ENCODE measurements around the gene CDK11B. TPM values are rescaled to one million over a fixed set of nuclear protein-coding genes. Genes with fewer than 3 reads are reported as not detected.

Gene CDK11B
- total RNA-seq, 1 donor from 2014 or later: 8.7 TPM

DNA sequence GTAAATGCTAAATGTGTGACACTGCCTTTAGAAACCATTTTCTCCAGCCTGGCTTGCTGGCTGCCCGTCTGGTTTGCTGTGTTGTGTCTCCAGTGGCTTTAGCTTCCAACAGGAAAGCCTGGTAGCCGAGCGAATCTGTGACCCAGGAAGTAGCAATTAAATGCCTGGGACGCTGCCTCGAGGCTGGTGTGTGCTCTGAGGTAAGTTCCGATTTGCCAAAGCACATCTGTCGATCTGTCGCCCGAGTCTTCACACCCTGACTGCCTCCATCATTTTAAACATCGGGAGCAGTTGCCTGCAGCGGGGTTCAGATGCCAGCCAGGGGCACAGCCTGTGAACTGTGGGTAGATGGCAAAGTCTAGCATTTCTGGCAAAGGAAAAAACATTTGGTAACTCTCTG is 41.3 kb downstream of the CDK11B start:
- ATAC-seq (no peak), DNase-seq (ENCODE audit: low spot score) (no peak)

DNA sequence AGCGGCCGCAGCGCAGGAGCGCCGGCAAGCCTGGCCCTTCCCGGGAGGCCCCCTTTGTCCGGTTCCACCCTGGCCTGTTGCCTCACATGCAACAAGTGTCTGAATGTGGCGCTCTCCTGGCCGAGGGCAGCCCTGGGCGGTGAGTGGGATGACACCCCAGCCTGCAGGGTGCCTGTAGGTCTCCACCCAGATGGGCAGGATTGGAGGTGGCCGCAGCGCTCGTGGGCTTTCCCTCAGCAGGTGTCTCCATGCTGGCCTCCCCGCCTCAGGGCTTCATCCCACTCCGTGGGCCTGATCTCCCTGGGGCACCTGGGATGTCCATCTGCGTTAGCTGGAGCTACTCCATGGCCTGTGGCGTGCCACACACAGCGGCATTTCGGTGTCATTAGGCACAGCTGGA is 42.0 kb downstream of the CDK11B start:
- ATAC-seq (no peak), DNase-seq (ENCODE audit: low spot score) (no peak)

DNA sequence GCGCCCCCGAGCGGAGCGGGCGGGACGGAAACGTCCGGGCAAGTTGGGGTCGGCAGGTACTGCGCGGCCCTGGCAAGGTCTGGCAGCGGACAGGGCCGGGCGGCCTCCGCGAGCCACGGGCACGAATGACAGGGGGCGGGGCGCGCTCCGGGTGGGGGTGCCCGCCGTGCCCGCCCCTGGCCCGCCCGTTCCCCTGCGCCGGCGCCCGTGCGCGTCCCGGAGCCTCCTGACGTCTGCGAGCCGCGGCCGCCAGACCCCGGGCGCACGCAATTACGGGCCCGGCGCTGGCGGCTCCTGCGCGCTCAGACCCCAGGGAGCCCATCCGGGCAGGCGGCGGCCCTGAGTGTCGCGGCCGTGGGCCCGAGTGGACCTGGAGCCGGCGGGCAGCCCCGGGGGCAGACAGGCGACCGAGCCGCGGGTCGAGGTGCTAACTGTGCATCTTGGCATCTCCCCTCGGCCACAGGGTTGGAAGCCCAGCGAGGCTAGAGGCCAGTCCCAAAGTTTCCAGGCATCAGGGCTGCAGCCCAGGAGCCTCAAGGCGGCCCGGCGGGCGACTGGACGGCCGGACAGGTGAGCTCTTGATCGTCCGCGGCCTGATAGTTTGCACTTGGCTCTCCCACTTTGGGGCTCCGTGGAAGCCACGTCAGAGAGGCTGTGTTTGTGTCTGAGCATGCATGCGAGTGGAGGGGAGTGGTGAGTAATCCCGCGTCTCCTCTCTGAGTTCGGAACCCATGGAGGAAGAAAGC is 42.6 kb downstream of the CDK11B start:
- ATAC-seq (peak; percentile 44), DNase-seq (ENCODE audit: low spot score) (peak; percentile 70)

DNA sequence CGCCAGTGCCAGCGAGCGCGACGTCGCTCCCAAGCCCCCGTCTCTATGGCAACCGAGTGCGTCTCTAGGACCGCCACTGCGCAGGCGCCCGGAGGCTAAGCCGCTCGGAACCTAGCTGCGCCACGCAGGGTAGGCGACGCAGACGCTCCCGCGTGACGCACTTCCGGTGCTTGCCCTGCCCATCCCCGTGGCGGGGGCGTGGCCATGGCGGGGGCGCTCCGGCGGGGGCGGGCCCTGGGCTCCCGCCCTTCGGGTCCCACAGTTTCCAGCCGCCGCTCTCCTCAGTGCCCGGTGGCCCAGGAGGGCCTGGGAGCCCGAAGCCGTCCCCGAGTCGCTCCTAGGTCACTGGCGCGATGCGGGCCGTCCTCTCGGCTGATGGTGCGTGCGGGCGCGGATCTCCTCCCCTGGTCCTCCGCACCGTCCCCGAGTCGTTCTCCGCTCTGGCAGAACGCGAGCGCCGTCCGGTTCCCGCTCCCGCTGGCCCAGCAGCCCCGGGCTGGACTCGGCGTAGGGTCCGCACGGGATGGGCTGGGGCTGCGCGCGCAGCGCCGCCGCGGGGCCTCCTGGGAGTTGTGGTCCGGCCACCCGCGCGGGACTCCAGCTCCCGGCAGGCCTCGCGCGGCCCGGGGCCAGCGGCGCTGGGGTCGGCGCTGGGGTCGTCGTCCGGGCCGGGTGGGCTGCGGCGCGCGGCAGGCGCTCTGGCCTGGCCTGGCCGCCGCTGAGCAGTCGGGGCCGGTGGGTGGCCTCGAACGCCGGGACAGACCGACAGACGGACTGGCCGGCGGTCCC is 43.4 kb downstream of the CDK11B start, which contains the start of gene MIB2:
MIB2 (plus strand) TSS at position 245 of the 789 bp plus-strand sequence. CDS start 7,953 bp downstream, outside the sequence.
- ATAC-seq: peak; percentile 87
- peak; percentile 98 for DNase-seq (ENCODE audit: low spot score)

DNA sequence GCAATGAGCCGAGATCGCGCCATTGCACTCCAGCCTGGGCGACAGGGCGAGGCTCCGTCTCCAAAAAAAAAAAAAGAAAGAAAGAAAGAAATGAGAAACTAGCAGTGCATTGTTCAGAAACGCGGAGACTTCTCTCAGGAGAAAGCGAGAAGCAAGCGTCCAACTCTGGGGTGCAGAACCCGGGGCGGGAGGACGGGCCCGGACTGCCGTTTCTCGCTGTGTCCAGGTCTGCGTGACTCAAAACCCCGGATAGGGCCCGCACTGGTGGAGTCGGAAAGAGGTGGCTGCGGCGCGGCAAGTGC is 43.9 kb downstream of the CDK11B start:
- DNase-seq (ENCODE audit: low spot score): no peak
- ATAC-seq: no peak

DNA sequence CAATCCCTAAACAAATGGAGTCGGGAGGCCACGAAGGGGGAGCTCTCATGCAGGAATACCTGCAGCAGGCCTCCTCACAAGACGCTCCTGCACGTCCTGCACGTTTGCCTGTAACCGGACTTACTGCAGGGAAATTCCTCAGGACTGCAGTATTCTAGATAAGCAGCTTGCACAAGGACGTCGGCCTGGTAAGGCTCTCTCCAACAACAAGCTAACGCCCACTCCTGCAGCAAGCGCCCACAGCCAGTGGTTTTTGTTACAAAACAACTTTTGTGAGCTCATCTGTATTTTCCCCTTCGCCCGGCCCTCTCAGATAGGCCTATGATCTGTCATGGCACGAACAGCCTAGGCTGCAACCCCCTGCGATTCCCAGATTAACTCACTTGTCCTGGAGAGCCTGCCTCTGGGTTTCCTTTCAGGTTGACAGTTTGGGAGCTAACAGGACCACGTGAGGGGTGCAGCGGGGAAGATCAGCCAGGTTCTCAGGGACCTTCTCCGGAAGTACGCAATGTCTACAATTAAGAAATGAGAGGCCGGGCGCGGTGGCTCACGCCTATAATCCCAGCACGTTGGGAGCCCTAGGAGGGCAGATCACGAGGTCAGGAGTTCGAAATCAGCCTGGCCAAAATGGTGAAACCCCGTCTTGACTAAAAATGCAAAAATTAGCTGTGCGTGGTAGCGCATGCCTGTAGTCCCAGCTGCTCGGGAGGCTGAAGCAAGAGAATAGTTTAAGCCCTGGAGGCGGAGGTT is 44.4 kb downstream of the CDK11B start:
- peak; percentile 19 for ATAC-seq
- DNase-seq (ENCODE audit: low spot score): no peak

DNA sequence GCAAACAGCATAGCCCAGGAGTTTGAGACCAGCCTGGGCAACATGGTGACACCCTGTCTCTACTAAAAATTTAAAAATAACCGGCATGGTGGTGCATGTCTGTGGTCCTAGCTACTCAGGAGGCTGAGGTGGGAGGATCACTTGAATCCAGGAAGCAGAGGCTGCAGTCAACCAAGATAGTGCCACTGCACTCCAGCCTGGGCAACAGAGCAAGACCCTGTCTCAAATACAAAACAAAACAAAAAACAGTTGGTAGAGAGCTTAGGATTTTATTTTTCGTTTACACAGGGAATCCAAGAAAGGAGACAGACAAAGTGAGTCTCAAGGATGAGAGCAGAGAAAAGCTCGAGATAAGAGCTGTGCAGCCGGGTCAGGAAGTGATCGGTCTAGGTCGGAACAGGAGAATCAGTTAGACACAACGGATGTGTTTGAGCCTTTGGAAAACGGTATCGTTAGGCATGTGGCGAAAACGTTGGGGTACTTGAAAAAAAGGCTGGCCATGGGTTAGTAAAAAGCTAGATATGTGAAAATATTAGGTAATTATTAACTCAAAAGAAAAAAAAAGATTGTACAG is 45.2 kb downstream of the CDK11B start:
- DNase-seq (ENCODE audit: low spot score) (no peak), ATAC-seq (no peak)

DNA sequence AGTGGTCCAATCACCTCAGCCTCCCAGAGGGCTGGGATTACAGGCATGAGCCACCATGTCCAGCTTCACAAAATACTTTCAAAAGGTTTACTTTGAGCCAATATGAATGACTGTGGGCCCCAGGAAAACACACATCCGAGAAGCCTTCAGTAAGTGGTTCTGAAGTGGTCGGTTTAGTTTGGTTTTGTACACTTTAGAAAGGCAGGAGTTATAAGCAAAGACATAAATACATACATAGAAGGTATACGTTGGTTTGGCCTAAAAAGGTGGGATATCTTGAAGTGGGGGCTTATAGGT is 46.8 kb downstream of the CDK11B start:
- no peak for DNase-seq (ENCODE audit: low spot score)
- ATAC-seq: no peak

DNA sequence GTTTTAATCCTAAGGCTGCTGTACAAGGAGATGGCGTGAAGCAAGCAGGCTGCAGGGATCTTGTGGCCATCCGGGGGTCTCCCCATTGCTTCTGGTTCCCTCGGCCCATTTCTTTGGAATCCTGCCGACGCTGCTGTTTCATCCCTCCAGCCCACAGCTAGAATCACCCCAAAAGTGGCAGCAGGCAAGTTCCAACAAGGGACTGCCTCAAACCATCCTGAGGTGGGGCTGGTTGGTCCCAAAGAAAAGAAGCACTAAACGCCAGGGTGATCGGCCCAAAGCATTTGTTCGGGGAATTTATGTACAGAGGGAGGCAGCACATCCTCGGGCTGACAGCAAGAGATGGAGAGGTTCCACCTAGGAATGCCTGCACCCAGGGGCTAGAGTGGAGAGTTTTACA is 48.0 kb downstream of the CDK11B start:
- ATAC-seq (no peak), DNase-seq (ENCODE audit: low spot score) (no peak)

DNA sequence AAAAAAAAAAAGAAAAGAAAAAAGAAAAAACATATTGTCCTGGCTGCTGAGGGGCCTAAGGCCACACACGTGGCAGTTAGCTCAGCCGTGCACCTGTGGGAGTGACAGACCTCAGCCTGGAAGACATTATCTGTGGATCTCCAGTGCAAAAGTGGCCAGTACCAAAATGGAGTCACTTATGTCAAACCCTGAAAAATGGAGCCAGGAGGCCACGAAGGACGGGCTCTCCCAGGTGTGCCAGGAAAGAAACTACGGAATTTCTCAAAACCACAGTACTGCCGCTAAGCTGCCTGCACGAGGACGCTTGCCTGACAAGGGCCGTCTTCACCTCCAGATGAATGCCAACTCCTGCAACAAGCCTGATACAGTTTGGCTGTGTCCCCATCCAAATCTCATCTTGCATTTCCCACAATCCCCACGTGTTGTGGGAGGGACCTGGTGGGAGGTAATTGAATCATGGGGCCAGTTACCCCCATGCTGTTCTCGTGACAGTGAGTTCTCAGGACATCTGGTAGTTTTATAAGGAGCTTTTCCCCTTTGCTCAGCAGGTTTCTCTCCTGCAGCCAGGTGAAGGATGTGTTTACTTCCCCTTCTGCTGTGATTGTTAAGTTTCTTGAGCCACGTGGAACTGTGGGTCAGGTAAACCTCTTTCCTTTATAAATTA is 48.9 kb downstream of the CDK11B start:
- DNase-seq (ENCODE audit: low spot score) (no peak), ATAC-seq (no peak)

DNA sequence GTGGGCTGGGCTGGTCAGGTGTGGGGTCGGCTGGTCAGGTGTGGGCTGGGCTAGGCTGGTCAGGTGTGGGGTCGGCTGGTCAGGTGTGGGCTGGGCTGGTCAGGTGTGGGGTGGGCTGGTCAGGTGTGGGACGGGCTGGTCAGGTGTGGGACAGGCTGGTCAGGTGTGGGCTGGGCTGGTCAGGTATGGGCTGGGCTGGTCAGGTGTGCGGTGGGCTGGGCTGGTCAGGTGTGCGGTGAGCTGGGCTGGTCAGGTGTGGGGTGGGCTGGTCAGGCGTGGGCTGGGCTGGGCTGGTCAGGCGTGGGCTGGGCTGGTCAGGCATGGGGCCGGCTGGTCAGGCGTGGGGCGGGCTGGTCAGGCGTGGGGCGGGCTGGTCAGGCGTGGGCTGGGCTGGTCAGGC is 52.6 kb downstream of the CDK11B start:
- ATAC-seq (no peak), DNase-seq (ENCODE audit: low spot score) (no peak)

DNA sequence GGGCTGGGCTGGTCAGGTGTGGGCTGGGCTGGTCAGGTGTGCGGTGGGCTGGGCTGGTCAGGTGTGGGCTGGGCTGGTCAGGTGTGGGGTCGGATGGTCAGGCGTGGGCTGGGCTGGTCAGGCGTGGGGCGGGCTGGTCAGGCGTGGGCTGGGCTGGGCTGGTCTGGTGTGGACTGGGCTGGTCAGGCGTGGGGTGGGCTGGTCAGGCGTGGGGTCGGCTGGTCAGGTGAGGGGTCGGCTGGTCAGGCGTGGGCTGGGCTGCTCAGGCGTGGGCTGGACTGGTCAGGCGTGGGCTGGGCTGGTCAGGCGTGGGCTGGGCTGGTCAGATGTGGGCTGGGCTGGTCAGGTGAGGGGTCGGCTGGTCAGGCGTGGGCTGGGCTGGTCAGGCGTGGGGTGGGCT is 53.1 kb downstream of the CDK11B start:
- ATAC-seq (no peak), DNase-seq (ENCODE audit: low spot score) (no peak)

DNA sequence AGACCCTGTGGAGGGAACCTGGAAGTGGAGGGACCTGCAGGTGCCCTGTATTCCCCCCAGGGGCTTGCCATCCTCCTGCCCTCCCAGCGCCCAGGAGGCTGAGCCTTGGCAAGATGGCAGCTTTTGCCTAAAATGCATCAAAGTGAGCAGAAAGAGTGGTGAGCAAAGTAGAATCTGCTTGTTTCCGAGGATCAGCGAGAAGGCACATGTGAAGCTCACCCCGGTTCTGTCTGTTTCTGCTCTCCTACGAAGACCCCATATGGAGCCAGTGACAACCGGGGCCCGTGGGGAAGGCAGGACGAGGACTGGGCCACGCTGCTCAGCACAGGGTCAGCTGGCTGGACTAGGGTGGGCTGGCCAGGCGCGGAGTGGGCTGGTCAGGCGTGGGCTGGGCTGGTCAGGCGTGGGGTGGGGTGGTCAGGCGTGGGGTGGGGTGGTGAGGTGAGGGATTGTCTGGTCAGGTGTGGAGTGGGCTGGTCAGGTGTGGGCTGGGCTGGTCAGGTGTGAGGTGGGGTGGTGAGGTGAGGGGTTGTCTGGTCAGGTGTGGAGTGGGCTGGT is 53.7 kb downstream of the CDK11B start:
- ATAC-seq: no peak
- no peak for DNase-seq (ENCODE audit: low spot score)

DNA sequence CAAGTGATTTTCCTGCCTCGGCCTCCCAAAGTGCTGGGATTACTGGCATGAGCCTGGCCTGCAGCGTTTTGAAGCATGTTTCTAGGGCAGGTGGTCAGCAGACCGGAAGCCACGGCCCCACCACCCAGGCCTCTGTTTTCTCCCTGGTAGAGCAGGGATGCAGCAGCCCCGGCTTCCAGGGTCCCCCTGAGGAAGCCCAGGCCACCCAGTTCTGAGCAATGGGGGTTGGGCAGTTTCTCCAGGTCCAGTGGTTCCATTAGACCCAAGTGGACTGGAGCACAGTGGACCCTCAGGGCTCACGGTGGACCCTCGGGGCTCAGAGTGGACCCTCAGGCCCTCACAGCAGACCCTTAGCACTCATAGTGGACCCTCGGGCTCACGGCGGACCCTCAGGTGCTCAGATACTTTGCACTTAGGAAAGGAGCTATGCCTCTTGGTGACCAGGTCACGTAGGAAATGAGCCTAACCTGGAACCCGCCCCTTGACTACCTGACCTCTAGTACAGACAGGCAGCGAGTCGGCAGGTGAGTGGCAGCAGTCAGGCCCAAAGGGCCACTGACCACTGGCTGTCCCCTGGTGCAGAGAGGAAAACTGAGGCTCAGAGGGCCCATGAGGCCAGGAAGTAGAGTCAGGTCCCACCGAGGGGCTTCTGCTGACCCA is 54.3 kb downstream of the CDK11B start:
- no peak for DNase-seq (ENCODE audit: low spot score)

DNA sequence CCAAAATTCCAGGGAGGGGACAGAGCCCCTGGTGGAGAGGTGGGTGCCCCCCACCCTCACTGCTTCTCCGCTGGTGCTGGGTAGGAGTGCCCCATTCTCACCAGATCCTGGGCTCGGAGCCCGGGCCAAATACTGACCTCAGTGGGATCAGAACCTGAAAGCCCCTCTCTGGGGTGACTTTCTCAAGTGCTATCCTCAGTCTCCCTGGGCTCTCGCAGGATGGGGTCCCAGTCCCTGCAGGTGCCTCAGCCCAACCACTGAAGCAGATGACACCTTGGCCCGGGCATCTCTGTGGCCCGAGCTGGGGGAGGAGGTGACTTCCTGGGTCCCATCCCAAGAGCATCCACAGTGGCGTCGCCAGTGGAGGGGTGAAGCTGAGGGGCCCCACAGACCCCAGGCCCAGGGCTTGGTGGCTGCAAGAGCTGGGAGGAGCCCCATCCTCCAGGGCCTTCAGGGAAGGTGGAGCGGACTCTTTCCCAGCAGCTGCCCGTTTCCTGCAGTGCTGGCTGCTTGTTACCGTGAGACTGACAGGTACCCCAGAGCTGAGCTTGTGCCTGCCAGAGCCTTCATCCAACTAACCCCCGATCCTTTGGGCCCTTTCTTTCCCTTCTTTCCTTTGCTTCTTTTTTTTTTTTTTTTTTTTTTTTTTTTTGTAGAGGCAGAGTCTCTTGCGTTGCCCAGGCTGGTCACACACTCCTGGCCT is 55.0 kb downstream of the CDK11B start:
- ATAC-seq (no peak), DNase-seq (ENCODE audit: low spot score) (no peak)

More for the DNA sequence above, 54.3 kb downstream of the CDK11B start:
- no peak for ATAC-seq

DNA sequence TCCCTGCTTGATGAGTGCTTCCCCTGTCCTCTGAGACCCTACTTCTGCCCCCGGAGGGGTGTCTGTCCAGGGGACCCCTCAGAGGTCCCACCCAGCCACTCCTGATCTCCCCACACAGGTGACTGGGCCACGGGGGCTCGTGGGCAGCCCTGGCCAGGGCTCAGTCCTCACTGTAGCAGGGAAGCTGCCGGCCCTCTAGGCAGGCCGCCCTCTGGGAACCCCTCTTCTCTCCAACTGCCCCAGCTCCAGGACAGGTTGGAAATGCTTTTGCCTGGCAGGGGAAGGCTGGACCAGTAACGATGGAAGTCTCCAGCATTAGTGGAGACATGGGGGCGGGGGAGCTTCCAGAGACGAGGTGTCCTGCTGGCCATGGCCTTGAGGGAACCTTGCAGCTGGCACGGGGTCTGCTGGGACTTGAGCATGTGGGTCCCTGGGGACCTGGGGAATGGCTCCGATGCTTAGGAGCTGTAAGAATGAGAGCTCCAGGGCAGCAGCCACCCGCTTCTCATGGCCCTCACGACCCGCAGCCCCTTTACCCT is 55.8 kb downstream of the CDK11B start:
- no peak for ATAC-seq
- no peak for DNase-seq (ENCODE audit: low spot score)

DNA sequence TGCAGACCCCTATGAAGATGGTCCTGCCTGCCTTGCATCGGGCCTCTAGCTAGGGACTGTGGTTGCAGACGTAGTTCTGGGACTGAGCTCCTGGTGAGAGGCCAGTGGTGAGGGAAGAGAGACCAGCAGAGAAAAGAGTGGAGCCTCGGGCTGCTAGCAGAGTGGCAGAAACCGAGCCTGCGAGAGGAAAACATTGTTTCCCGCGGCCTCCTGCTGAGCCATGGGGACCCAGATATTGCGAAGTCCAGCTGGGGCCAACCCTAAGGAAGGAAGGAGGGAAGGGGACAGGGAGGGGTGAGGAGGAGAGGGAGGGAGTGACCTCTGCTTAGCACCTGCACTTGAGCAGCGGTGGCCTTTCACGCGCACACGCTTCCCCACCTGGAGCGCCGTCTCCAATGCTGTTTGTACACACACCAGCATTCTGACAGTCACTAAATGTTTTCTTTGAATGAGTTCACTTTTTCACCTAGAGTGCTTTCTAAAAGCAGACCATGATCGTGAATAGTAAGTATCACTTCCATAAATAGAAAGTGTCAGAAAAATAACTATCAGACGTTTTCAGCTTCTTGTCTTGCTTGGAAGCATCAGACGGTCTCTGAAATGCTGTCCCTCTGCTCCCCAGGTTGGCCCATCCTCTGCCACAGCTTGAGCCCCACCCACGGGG is 56.4 kb downstream of the CDK11B start:
- DNase-seq (ENCODE audit: low spot score) (no peak), ATAC-seq (no peak)

DNA sequence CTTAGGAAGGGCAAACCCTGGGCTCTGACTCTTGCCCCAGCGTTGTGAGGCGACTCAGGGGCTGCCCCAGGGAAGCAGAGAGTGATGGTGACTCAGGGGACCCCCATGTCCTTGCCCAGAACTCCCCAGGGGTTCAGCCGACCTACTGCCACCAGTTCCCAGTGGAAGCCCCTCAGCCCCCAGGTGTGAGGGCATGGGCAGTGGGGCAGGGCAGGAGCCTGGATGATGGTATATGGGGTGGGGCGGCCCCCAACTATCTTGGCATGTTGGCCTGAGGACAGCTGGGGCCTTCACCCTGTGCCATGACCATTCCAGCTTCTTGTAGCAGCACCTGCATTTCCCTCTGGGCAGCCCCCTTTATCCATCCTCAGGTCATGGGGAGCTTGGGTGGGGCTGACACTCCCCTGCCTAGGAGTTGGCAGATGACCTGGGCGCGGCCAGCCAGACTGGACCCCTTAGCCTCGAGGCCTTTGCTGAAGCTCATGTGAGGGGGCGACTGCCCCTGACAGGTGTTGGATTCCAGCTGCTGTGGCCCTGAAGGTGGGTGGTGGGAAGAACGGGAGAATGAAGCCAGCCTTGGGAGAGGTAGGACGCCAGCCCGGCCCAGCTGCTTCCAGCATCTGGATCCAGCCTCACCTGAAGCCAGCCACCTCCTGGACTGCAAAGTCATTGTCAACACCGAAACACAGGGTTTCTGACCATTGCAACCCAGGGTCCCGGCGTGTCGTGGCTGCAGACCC is 57.1 kb downstream of the CDK11B start:
- DNase-seq (ENCODE audit: low spot score): no peak

More for the DNA sequence above, 57.1 kb downstream of the CDK11B start:
- no peak for ATAC-seq

All from left lobe of liver (tissue), 2 donors.